HEK293T (cell line): Measurements from ENCODE around the gene ANAPC16.

Source experiments
- ELF4 ChIP-seq: fragments of 450-650 bp; IDR thresholded peaks from 2 replicates; pipeline ENCODE4 v1.6.1; 2017; ENCODE audit warnings: antibody characterized with exemption
- LEF1 ChIP-seq: fragments of 450-650 bp; IDR thresholded peaks from 2 replicates; pipeline ENCODE4 v1.6.1; 2017; ENCODE audit warnings: mild to moderate bottlenecking, borderline replicate concordance

DNA sequence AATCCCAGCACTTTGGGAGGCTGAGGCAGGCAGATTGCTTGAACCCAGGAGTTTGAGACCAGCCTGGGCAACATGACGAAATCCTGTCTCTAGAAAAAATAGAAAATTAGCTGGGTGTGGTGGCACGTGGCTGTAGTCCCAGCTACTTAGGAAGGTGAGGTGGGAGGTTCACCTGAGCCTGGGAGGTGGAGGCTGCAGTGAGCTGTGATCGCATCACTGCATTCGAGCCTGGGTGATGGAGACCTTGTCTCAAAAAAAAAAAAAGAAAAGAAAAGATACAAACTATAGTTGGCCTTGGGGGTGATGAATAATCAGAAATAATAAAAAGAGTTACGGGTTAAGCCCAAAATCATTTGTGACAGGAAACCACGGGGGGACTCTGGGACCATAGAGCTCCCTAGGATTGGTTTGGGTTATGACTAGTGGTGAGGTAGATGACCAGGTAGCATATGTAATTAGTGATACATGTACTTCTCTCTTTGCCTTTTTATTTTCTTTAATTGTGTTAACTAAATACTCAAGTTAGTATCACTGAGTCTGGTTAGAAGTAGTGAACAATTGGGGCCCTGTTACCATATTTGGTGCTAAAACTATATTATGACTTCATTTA lies 10.7 kb downstream of the ANAPC16 start:
- no peak for TF ChIP-seq ELF4
- TF ChIP-seq LEF1, result no peak
